Neural cell (in vitro differentiated cells): ENCODE measurements around the gene PRKAG2. TPM values are rescaled to one million over a fixed set of nuclear protein-coding genes. Genes with fewer than 3 reads are reported as not detected.

Source experiments
- H2AFZ ChIP-seq: fragments of 200-600, 300-800 bp; sonication (generic), shearing (Covaris generic); 2 replicates; pipeline ENCODE4 v1.6.0; 2014; ENCODE audit warnings: low read depth, mild to moderate bottlenecking, antibody characterized with exemption, low read length, moderate library complexity
- H3F3A ChIP-seq: fragments of 200-600 bp; shearing (Covaris generic); 2 replicates; pipeline ENCODE4 v1.6.1; 2016; ENCODE audit warnings: mild to moderate bottlenecking, moderate library complexity, mixed read lengths, antibody characterized with exemption, low read length; ENCODE audit not compliant: insufficient read depth, poor library complexity, severe bottlenecking
- H3K27ac ChIP-seq: fragments of 200-600, 300-800 bp; sonication (generic), shearing (Covaris generic); 2 replicates; pipeline ENCODE4 v1.5.1; 2014; ENCODE audit warnings: mild to moderate bottlenecking, low read length, moderate library complexity
- H3K27me3 ChIP-seq: fragments of 300-800, 200-600 bp; sonication (generic), shearing (Covaris generic); 2 replicates; pipeline ENCODE4 v1.6.0; 2014; ENCODE audit warnings: mild to moderate bottlenecking, low read depth, low read length, moderate library complexity; ENCODE audit not compliant: insufficient read depth
- H3K36me3 ChIP-seq: fragments of 300-800, 200-600 bp; sonication (generic), shearing (Covaris generic); 2 replicates; pipeline ENCODE4 v1.5.1; 2014; ENCODE audit warnings: mild to moderate bottlenecking, antibody characterized with exemption, low read length, moderate library complexity; ENCODE audit not compliant: insufficient read depth
- H3K4me2 ChIP-seq: fragments of 300-800, 200-600 bp; sonication (generic), shearing (Covaris generic); 2 replicates; pipeline ENCODE4 v1.6.0; 2014; ENCODE audit warnings: mild to moderate bottlenecking, low read length
- H3K4me3 ChIP-seq: fragments of 300-800, 200-600 bp; sonication (generic), shearing (Covaris generic); 2 replicates; pipeline ENCODE4 v1.5.1; 2014; ENCODE audit warnings: mild to moderate bottlenecking, low read length, moderate library complexity
- H3K79me2 ChIP-seq: fragments of 200-600 bp; shearing (Covaris generic); replicated peaks from 2 replicates; pipeline ENCODE4 v1.6.0; 2014; ENCODE audit warnings: mild to moderate bottlenecking, low read length, moderate library complexity; ENCODE audit not compliant: insufficient read depth
- H3K9ac ChIP-seq: fragments of 300-800, 200-600 bp; sonication (generic), shearing (Covaris generic); 2 replicates; pipeline ENCODE4 v1.6.1; 2016; ENCODE audit warnings: mild to moderate bottlenecking, low read length, mixed read lengths
- H3K9me2 ChIP-seq: fragments of 200-600 bp; shearing (Covaris generic); 2 replicates; pipeline ENCODE4 v1.6.1; 2016; ENCODE audit warnings: mild to moderate bottlenecking, low read length, mixed read lengths; ENCODE audit not compliant: insufficient read depth
- H3K9me3 ChIP-seq: fragments of 200-600, 300-800 bp; sonication (generic), shearing (Covaris generic); 2 replicates; pipeline ENCODE4 v1.6.1; 2016; ENCODE audit warnings: mild to moderate bottlenecking, mixed run types, low read length, moderate library complexity, mixed read lengths
- H4K20me1 ChIP-seq: fragments of 200-600 bp; shearing (Covaris generic); 2 replicates; pipeline ENCODE4 v1.6.1; 2016; ENCODE audit warnings: mild to moderate bottlenecking, mixed run types; ENCODE audit not compliant: insufficient read depth
- CTCF ChIP-seq: fragments of 450-650 bp; IDR thresholded peaks from 2 replicates; pipeline ENCODE4 v1.5.1; 2014; ENCODE audit warnings: antibody characterized with exemption, mild to moderate bottlenecking, moderate library complexity; ENCODE audit not compliant: poor library complexity, severe bottlenecking
- EP300 ChIP-seq: fragments of 450-650 bp; conservative IDR thresholded peaks from 2 replicates; pipeline ENCODE4 v1.6.1; 2014; ENCODE audit warnings: antibody characterized with exemption, mild to moderate bottlenecking, moderate library complexity; ENCODE audit not compliant: poor library complexity, severe bottlenecking
- EZH2 ChIP-seq: fragments of 200-600, 300-800 bp; shearing (Covaris generic), sonication (generic); IDR thresholded peaks from 2 replicates; pipeline ENCODE4 v1.6.1; 2014; ENCODE audit warnings: antibody characterized with exemption, low read length, borderline replicate concordance, mild to moderate bottlenecking; ENCODE audit not compliant: insufficient read depth, poor library complexity, severe bottlenecking
- POLR2AphosphoS5 ChIP-seq: IDR thresholded peaks from 2 replicates; pipeline ENCODE4 v1.6.1; 2012
- RAD21 ChIP-seq: fragments of 450-650 bp; conservative IDR thresholded peaks from 2 replicates; pipeline ENCODE4 v1.6.1; 2014; ENCODE audit warnings: antibody characterized with exemption, mild to moderate bottlenecking, moderate library complexity
- REST ChIP-seq: IDR thresholded peaks from 2 replicates; pipeline ENCODE4 v1.6.1; 2012; ENCODE audit warnings: borderline replicate concordance
- TAF1 ChIP-seq: IDR thresholded peaks from 2 replicates; pipeline ENCODE4 v1.6.1; 2012; ENCODE audit warnings: low read depth
- polyA plus RNA-seq: library from polyadenylated mRNA; depleted of rRNA; stranded (reverse); fragments of >200 nt; gene quantifications from 2 replicates; pipeline ENCODE4 v1.2.3, GENCODE V29; 2014

PRKAG2 gene
- polyA plus RNA-seq, 1 donor from 2014 or later: 22.9 TPM

GRCh38 chr7:151796871-151797537 is 79.9 kb downstream of the PRKAG2 start:
- H3K36me3 ChIP-seq: no peaks in the 10 kb centered on the region
- no peaks in the 10 kb centered on the region for H3F3A ChIP-seq
- H3K27me3 ChIP-seq: no peaks in the 10 kb centered on the region
- H3K4me3 ChIP-seq: no peak overlapping the region
- no peaks in the 10 kb centered on the region for H3K9me3 ChIP-seq
- no peak overlapping the region for H2AFZ ChIP-seq
- H4K20me1 ChIP-seq: no peaks in the 10 kb centered on the region
- H3K9me2 ChIP-seq: no peaks in the 10 kb centered on the region
- TF ChIP-seq TAF1 (no peak), RAD21 (no peak), EZH2 (no peak), EP300 (no peak), POLR2AphosphoS5 (no peak), CTCF (no peak)
- no peak overlapping the region for H3K27ac ChIP-seq
- H3K9ac ChIP-seq: no peak overlapping the region
- no peak overlapping the region for H3K4me2 ChIP-seq
- H3K79me2 ChIP-seq: no peaks in the 10 kb centered on the region

DNA sequence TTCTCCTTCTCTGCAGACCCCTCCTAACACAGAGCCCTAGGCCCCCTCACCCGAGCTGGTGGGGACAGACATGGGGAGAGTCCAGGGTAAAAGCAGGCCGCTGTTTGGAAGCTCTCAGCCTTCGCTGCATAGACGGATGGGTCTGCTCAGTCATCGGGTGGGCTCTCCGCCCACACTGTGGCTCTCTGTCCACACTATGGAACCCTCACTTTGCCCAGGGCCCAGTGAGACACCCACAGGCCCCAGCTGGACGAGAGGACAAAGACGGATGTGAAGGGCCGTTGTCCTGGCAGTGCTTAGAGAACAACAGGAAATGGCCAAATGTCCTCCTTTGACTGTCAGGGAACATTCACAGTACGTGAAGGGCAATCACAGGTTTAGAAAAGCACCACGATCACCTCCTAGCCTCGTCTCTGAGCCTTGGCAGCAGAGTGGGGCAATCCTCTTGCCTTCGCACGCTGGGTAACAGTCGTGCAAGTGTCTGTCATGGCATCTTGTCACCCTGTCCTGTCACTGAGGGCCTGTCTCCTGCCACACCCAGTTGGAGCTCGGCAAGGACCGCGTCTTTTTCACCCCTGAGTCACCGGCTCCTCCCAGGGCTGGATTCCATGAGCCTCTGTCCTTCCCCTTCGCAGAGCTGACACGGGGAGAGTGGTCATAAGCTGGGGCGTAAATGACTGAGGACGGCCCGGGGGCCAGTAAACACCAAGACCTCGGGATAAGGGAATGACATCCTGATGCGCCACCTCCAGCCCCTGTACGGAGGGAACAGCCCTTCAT is 80.6 kb downstream of the PRKAG2 start:
- Histone ChIP-seq H3K9me3 (no peaks in the 10 kb centered on the region), H3K9ac (no peak overlapping the region), H3K4me2 (no peak overlapping the region), H3F3A (no peaks in the 10 kb centered on the region), H2AFZ (no peak overlapping the region), H3K9me2 (no peaks in the 10 kb centered on the region), H4K20me1 (no peaks in the 10 kb centered on the region), H3K36me3 (no peaks in the 10 kb centered on the region), H3K4me3 (no peak overlapping the region), H3K27me3 (no peaks in the 10 kb centered on the region), H3K79me2 (no peaks in the 10 kb centered on the region), H3K27ac (no peak overlapping the region)
- TF ChIP-seq REST (no peak), POLR2AphosphoS5 (no peak)
